HEK293 (cell line): Measurements from ENCODE around the gene TMPRSS5.

ENCODE experiments used
- CTCF ChIA-PET: fragments of 350-600 bp; formaldehyde crosslinking; extraction: SDS; loops from one replicate; lab custom pipeline; 2021; ENCODE audit warnings: antibody characterized with exemption; lab: Yijun Ruan, JAX
- POLR2A ChIA-PET: fragments of 300-600 bp; formaldehyde crosslinking; extraction: SDS; loops from one replicate; lab custom pipeline; 2020; ENCODE audit warnings: antibody characterized with exemption, inconsistent platforms; lab: Yijun Ruan, JAX
- H3K27ac ChIP-seq: fragments of 200-500 bp; sonication (Bioruptor generic); 2 replicates; pipeline ENCODE4 v1.5.1; 2014; ENCODE audit warnings: low read depth, low read length, control low read depth, inconsistent platforms; ENCODE audit errors: extremely low read depth
- H3K36me3 ChIP-seq, 2 experiments: fragments of 200-500 bp in 1 of 2; sonication (Bioruptor generic) in 1 of 2; 1 replicate in 1 of 2; 2 replicates in 1 of 2; pipeline ENCODE4 v1.5.1; 2014 to 2017; ENCODE audit warnings: inconsistent platforms in 2 of 2, low read length in 2 of 2; ENCODE audit not compliant: control insufficient read depth in 2 of 2, insufficient read depth in 1 of 2
- H3K4me1 ChIP-seq: fragments of 200-500 bp; sonication (Bioruptor generic); 2 replicates; pipeline ENCODE4 v1.5.1; 2014; ENCODE audit warnings: mild to moderate bottlenecking, low read length, inconsistent platforms; ENCODE audit not compliant: control insufficient read depth, insufficient read depth
- H3K4me3 ChIP-seq: 2 replicates; pipeline ENCODE4 v1.5.1; 2011; ENCODE audit warnings: low read depth, mild to moderate bottlenecking, control low read depth, low read length, moderate library complexity
- H3K9me3 ChIP-seq: fragments of 200-500 bp; sonication (Bioruptor generic); 2 replicates; pipeline ENCODE4 v1.5.1; 2014; ENCODE audit warnings: low read depth, low read length, inconsistent platforms; ENCODE audit not compliant: control insufficient read depth, insufficient read depth
- KLF1 ChIP-seq: fragments of 450-650 bp; formaldehyde crosslinking; IDR thresholded peaks from 2 replicates; pipeline ENCODE4 v1.5.1; 2016; ENCODE audit warnings: missing biosample characterization, missing genetic modification characterization
- KLF7 ChIP-seq: fragments of 450-650 bp; formaldehyde crosslinking; IDR thresholded peaks from 2 replicates; pipeline ENCODE4 v1.5.1; 2016; ENCODE audit warnings: missing biosample characterization, missing genetic modification characterization, borderline replicate concordance
- KLF9 ChIP-seq: fragments of 450-650 bp; formaldehyde crosslinking; IDR thresholded peaks from 2 replicates; pipeline ENCODE4 v1.5.1; 2016; ENCODE audit warnings: missing biosample characterization, missing genetic modification characterization, low read depth
- ZBTB7A ChIP-seq: fragments of 450-650 bp; formaldehyde crosslinking; IDR thresholded peaks from 2 replicates; pipeline ENCODE4 v1.5.1; 2016; ENCODE audit warnings: low read depth, missing biosample characterization, missing genetic modification characterization
- ZNF324 ChIP-seq: fragments of 450-650 bp; formaldehyde crosslinking; IDR thresholded peaks from 2 replicates; pipeline ENCODE4 v1.5.1; 2016; ENCODE audit warnings: missing biosample characterization, missing genetic modification characterization
- ZNF423 ChIP-seq: fragments of 450-650 bp; formaldehyde crosslinking; IDR thresholded peaks from 2 replicates; pipeline ENCODE4 v1.5.1; 2016; ENCODE audit warnings: missing biosample characterization, missing genetic modification characterization
- ZNF555 ChIP-seq: fragments of 450-650 bp; formaldehyde crosslinking; conservative IDR thresholded peaks from 2 replicates; pipeline ENCODE4 v1.5.1; 2017; ENCODE audit warnings: missing biosample characterization, mild to moderate bottlenecking, missing genetic modification characterization, inconsistent platforms
- ZNF596 ChIP-seq: fragments of 450-650 bp; IDR thresholded peaks from 2 replicates; pipeline ENCODE4 v1.5.0; 2018; ENCODE audit warnings: missing biosample characterization, mild to moderate bottlenecking, missing genetic modification characterization, moderate library complexity
- ZNF610 ChIP-seq: fragments of 450-650 bp; formaldehyde crosslinking; IDR thresholded peaks from 2 replicates; pipeline ENCODE4 v1.5.1; 2016; ENCODE audit warnings: missing biosample characterization, missing genetic modification characterization, borderline replicate concordance
- ZNF626 ChIP-seq: fragments of 450-650 bp; sonication (Bioruptor Pico); formaldehyde crosslinking; IDR thresholded peaks from 2 replicates; pipeline ENCODE4 v1.5.1; 2018; ENCODE audit warnings: missing biosample characterization, missing genetic modification characterization, inconsistent platforms
- ZNF660 ChIP-seq: fragments of 450-650 bp; IDR thresholded peaks from 2 replicates; pipeline ENCODE4 v1.5.1; 2018; ENCODE audit warnings: missing biosample characterization, mild to moderate bottlenecking, missing genetic modification characterization
- ZNF776 ChIP-seq: fragments of 450-650 bp; formaldehyde crosslinking; IDR thresholded peaks from 2 replicates; pipeline ENCODE4 v1.5.0; 2017; ENCODE audit warnings: missing biosample characterization, missing genetic modification characterization, borderline replicate concordance
- ZXDB ChIP-seq: fragments of 450-650 bp; formaldehyde crosslinking; IDR thresholded peaks from 2 replicates; pipeline ENCODE4 v1.5.1; 2016; ENCODE audit warnings: missing biosample characterization, missing genetic modification characterization
- TF ChIP-seq, protein P1 (sequence below): fragments of 450-650 bp; formaldehyde crosslinking; conservative IDR thresholded peaks from 2 replicates; pipeline ENCODE4 v1.5.1; 2016; ENCODE audit warnings: low read depth, missing biosample characterization, missing genetic modification characterization
- TF ChIP-seq, protein P2 (sequence below): fragments of 450-650 bp; formaldehyde crosslinking; IDR thresholded peaks from 2 replicates; pipeline ENCODE4 v1.5.1; 2016; ENCODE audit warnings: missing biosample characterization, missing genetic modification characterization
- TF ChIP-seq, protein P3 (sequence below): fragments of 450-650 bp; formaldehyde crosslinking; IDR thresholded peaks from 2 replicates; pipeline ENCODE4 v1.5.1; 2016; ENCODE audit warnings: missing biosample characterization, missing genetic modification characterization
- TF ChIP-seq, protein P4 (sequence below): fragments of 450-650 bp; formaldehyde crosslinking; IDR thresholded peaks from 2 replicates; pipeline ENCODE4 v1.5.1; 2016; ENCODE audit warnings: missing biosample characterization, missing genetic modification characterization

TMPRSS5 gene

DNA sequence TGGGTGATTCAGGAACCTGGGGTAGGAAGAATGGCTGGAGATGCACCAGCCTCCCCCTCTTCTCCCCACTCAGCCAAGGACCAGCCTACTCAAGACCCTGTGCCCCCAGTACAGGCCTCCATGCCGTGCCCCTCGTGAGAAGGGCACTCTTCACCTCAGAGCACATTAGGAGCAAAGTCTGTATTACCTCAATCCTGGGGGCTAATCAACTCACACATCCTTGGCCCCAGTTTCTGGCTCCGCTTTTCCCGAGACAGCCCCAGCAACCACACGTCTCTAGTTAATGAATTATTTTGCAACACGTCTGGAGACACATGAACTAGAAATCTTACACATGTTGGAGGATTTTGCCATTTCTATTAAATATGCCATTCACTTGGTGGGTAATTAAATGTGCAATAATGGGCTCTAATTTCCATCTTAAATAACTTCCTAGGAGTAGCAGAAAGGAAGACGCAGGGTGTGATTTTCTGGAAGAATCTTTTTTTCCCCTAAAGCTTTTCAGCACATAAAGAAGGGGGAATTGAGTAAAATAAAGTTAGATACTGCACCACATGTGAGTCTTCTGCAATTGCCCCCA is 63.0 kb downstream of the TMPRSS5 start (continued):
- TF ChIP-seq, protein P1, sequence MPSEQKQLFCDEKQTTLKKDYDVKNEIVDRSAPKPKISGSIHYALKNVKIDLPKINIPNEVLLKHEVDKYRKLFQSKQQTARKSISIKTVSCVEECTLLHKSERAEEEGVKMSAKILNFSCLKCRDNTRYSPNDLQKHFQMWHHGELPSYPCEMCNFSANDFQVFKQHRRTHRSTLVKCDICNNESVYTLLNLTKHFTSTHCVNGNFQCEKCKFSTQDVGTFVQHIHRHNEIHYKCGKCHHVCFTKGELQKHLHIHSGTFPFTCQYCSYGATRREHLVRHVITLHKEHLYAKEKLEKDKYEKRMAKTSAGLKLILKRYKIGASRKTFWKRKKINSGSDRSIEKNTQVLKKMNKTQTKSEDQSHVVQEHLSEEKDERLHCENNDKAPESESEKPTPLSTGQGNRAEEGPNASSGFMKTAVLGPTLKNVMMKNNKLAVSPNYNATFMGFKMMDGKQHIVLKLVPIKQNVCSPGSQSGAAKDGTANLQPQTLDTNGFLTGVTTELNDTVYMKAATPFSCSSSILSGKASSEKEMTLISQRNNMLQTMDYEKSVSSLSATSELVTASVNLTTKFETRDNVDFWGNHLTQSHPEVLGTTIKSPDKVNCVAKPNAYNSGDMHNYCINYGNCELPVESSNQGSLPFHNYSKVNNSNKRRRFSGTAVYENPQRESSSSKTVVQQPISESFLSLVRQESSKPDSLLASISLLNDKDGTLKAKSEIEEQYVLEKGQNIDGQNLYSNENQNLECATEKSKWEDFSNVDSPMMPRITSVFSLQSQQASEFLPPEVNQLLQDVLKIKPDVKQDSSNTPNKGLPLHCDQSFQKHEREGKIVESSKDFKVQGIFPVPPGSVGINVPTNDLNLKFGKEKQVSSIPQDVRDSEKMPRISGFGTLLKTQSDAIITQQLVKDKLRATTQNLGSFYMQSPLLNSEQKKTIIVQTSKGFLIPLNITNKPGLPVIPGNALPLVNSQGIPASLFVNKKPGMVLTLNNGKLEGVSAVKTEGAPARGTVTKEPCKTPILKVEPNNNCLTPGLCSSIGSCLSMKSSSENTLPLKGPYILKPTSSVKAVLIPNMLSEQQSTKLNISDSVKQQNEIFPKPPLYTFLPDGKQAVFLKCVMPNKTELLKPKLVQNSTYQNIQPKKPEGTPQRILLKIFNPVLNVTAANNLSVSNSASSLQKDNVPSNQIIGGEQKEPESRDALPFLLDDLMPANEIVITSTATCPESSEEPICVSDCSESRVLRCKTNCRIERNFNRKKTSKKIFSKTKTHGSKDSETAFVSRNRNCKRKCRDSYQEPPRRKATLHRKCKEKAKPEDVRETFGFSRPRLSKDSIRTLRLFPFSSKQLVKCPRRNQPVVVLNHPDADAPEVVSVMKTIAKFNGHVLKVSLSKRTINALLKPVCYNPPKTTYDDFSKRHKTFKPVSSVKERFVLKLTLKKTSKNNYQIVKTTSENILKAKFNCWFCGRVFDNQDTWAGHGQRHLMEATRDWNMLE (tag by site-specific recombination), result no peak
- TF ChIP-seq ZNF596 (tag by site-specific recombination) (no peak), ZNF626 (no peak)
- TF ChIP-seq, protein P2, sequence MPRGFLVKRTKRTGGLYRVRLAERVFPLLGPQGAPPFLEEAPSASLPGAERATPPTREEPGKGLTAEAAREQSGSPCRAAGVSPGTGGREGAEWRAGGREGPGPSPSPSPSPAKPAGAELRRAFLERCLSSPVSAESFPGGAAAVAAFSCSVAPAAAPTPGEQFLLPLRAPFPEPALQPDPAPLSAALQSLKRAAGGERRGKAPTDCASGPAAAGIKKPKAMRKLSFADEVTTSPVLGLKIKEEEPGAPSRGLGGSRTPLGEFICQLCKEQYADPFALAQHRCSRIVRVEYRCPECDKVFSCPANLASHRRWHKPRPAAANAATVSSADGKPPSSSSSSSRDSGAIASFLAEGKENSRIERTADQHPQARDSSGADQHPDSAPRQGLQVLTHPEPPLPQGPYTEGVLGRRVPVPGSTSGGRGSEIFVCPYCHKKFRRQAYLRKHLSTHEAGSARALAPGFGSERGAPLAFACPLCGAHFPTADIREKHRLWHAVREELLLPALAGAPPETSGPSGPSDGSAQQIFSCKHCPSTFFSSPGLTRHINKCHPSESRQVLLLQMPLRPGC (tag by site-specific recombination), result no peak

DNA sequence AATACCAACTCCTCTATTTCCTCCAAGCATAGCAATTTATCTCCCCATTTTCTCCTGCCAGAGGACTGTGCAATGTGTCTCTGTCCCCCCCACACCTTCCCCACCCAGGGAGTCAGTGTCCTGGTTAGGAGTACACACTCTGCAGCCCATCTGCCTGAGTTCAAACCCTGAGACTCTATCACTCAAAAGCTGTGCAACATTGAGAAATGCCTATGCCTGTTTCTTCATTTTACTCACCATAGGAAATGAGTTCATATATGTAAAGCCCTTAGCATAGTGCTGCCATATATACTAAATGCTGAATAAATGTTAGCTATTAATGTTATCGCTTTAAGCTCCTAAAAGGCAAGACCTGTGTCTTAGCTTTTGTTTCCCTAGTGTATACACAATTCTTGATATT is 64.0 kb downstream of the TMPRSS5 start:
- TF ChIP-seq ZNF423 (tag by site-specific recombination) (no peak), KLF7 (no peak), ZNF660 (tag by site-specific recombination) (no peak), ZNF610 (tag by site-specific recombination) (no peak), KLF9 (tag by site-specific recombination) (no peak), ZNF776 (tag by site-specific recombination) (no peak), ZNF324 (tag by site-specific recombination) (no peak), ZXDB (tag by site-specific recombination) (no peak), ZNF555 (tag by site-specific recombination) (no peak), ZBTB7A (tag by site-specific recombination) (no peak), KLF1 (tag by site-specific recombination) (no peak)
- TF ChIP-seq, protein P3, sequence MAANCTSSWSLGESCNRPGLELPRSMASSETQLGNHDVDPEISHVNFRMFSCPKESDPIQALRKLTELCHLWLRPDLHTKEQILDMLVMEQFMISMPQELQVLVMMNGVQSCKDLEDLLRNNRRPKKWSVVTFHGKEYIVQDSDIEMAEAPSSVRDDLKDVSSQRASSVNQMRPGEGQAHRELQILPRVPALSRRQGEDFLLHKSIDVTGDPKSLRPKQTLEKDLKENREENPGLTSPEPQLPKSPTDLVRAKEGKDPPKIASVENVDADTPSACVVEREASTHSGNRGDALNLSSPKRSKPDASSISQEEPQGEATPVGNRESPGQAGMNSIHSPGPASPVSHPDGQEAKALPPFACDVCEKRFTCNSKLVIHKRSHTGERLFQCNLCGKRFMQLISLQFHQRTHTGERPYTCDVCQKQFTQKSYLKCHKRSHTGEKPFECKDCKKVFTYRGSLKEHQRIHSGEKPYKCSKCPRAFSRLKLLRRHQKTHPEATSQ, result no peak
- TF ChIP-seq, protein P4, sequence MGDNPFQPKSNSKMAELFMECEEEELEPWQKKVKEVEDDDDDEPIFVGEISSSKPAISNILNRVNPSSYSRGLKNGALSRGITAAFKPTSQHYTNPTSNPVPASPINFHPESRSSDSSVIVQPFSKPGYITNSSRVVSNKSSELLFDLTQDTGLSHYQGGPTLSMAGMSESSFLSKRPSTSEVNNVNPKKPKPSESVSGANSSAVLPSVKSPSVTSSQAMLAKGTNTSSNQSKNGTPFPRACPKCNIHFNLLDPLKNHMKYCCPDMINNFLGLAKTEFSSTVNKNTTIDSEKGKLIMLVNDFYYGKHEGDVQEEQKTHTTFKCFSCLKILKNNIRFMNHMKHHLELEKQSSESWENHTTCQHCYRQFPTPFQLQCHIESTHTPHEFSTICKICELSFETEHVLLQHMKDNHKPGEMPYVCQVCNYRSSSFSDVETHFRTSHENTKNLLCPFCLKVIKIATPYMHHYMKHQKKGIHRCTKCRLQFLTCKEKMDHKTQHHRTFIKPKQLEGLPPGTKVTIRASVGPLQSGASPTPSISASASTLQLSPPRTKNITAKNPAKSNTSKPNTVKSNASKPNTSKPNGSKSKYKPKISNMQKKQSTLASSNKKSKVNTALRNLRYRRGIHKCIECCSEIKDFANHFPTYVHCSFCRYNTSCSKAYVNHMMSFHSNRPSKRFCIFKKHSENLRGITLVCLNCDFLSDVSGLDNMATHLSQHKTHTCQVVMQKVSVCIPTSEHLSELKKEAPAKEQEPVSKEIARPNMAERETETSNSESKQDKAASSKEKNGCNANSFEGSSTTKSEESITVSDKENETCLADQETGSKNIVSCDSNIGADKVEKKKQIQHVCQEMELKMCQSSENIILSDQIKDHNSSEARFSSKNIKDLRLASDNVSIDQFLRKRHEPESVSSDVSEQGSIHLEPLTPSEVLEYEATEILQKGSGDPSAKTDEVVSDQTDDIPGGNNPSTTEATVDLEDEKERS (tag by site-specific recombination), result no peak
- TF ChIP-seq, protein P1 (tag by site-specific recombination), result no peak
- H3K36me3 ChIP-seq, result no peaks in the 10 kb centered on the region
- no peaks in the 10 kb centered on the region for H3K9me3 ChIP-seq
- no peak overlapping the region for H3K4me3 ChIP-seq
- ChIA-PET CTCF (interaction anchor here (1.1 kb wide), 1 partner anchor 102 kb away, joined by 3 read pairs; no protein-coding TSS in a partner anchor), POLR2A (no interaction called here)
- H3K4me1 ChIP-seq, result no peaks in the 10 kb centered on the region
- no peak overlapping the region for H3K27ac ChIP-seq
